Uterus (tissue), 2 donors: ENCODE results near the gene TMBIM4.

ENCODE experiments used
- POLR2A ChIP-seq, 2 donors: fragments of 450-650 bp; IDR thresholded peaks; one replicate each; pipeline ENCODE4 v1.6.1; 2016; ENCODE audit warnings: antibody characterized with exemption in 2 of 2, mild to moderate bottlenecking in 1 of 2, moderate library complexity in 1 of 2
- TF ChIP-seq, protein P1 (sequence below), 4 experiments: fragments of 200-600 bp in 2 of 4; fragments of 450-650 bp in 2 of 4; sonication (generic) in 2 of 4; IDR thresholded peaks; one replicate each; pipeline ENCODE4 v1.5.1; 2016 to 2019; ENCODE audit warnings: antibody characterized with exemption in 4 of 4, mild to moderate bottlenecking in 2 of 4, moderate library complexity in 1 of 4

DNA sequence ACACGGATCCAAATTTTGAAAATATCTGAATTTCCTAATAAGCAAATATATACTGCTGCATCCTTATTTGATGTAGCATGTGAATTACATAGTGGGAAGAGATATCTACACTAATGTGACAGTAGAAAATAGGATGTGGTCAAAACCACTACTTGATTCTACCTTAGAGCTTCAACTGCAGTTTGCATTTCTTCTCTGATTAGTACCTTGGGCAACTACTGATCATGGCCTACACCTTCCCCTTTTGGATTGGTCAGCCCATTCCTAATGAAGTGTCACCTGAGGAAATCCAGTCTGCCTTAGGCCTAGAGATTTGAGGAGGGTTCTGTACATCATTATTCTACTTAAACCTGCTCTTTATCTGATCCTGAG, 49.9 kb downstream of the TMBIM4 start:
- TF ChIP-seq POLR2A (IDR thresholded peaks at IDR 0.05), result no peak
- TF ChIP-seq, protein P1, sequence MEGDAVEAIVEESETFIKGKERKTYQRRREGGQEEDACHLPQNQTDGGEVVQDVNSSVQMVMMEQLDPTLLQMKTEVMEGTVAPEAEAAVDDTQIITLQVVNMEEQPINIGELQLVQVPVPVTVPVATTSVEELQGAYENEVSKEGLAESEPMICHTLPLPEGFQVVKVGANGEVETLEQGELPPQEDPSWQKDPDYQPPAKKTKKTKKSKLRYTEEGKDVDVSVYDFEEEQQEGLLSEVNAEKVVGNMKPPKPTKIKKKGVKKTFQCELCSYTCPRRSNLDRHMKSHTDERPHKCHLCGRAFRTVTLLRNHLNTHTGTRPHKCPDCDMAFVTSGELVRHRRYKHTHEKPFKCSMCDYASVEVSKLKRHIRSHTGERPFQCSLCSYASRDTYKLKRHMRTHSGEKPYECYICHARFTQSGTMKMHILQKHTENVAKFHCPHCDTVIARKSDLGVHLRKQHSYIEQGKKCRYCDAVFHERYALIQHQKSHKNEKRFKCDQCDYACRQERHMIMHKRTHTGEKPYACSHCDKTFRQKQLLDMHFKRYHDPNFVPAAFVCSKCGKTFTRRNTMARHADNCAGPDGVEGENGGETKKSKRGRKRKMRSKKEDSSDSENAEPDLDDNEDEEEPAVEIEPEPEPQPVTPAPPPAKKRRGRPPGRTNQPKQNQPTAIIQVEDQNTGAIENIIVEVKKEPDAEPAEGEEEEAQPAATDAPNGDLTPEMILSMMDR (IDR thresholded peaks at IDR 0.05), result no peak
